Lung (tissue), 16 donors: Measurements from ENCODE around the gene CPNE1. TPM values are rescaled to one million over a fixed set of nuclear protein-coding genes. Genes with fewer than 3 reads are reported as not detected.
A peak's percentile ranks its signal among the peaks of the same experiment; 100 is the strongest.
"Not testable (repeated sequence)": the region's sequence is repeated elsewhere in the genome, so short reads cannot be mapped to it uniquely, and the experiment has no call there.

ENCODE experiments used
- ATAC-seq: fragments of 200-7000 bp; cut with Tn5 transposase; one replicate; pipeline ENCODE4 v1.9.1; 2020; ENCODE audit warnings: moderate number of reproducible peaks; ENCODE audit not compliant: insufficient read depth, low FRiP score
- DNase-seq, 3 donors: peaks; one replicate each; pipeline ENCODE4 v3.0.0-alpha.2; 2013 to 2017
- H3K27ac ChIP-seq, 2 donors: one replicate each; pipeline ENCODE4 v1.5.1; 2013; ENCODE audit warnings: mild to moderate bottlenecking in 2 of 2, moderate library complexity in 2 of 2, control low read depth in 1 of 2, inconsistent platforms in 1 of 2, low read depth in 1 of 2, low read length in 1 of 2
- H3K27me3 ChIP-seq, 3 donors: one replicate each; pipeline ENCODE4 v1.5.1; 2013; ENCODE audit warnings: low read length in 2 of 3; ENCODE audit not compliant: control insufficient read depth in 3 of 3, insufficient read depth in 3 of 3
- H3K36me3 ChIP-seq, 4 donors: one replicate each; pipeline ENCODE4 v1.5.1; 2013; ENCODE audit warnings: low read length in 4 of 4, mild to moderate bottlenecking in 1 of 4, moderate library complexity in 1 of 4; ENCODE audit not compliant: control insufficient read depth in 4 of 4, insufficient read depth in 4 of 4
- H3K4me1 ChIP-seq, 5 donors: one replicate each; pipeline ENCODE4 v1.5.1; 2013; ENCODE audit warnings: low read length in 5 of 5, mild to moderate bottlenecking in 2 of 5, moderate library complexity in 1 of 5; ENCODE audit not compliant: control insufficient read depth in 5 of 5, insufficient read depth in 5 of 5
- H3K4me3 ChIP-seq: one replicate; pipeline ENCODE4 v1.5.1; 2013; ENCODE audit warnings: mild to moderate bottlenecking, control low read depth, moderate library complexity
- H3K9ac ChIP-seq, 2 donors: one replicate each; pipeline ENCODE4 v1.5.1; 2013; ENCODE audit warnings: low read length in 2 of 2, control low read depth in 1 of 2; ENCODE audit not compliant: insufficient read depth in 1 of 2
- H3K9me3 ChIP-seq, 4 donors: one replicate each; pipeline ENCODE4 v1.5.1; 2013; ENCODE audit warnings: low read length in 3 of 4, mild to moderate bottlenecking in 1 of 4, moderate library complexity in 1 of 4; ENCODE audit not compliant: control insufficient read depth in 4 of 4, insufficient read depth in 3 of 4
- CTCF ChIP-seq: IDR thresholded peaks from 2 replicates; pipeline ENCODE4 v1.5.1; 2012; ENCODE audit warnings: mild to moderate bottlenecking; ENCODE audit errors: control extremely low read depth, extremely low read depth
- WGBS, 2 donors: extraction: QIAGEN DNeasy Blood & Tissue Kit; methylation state at CpG; one replicate each; pipeline ENCODE4 v1.1.7; 2013; 5-methylcytosine and 5-hydroxymethylcytosine counted together
- long read RNA-seq, 5 donors: transcript quantifications; one replicate each; lab custom pipeline, GENCODE V29; 2026
- polyA plus RNA-seq, 2 donors: library from polyadenylated mRNA; stranded (reverse); fragments of 200-250 nt; gene quantifications; one replicate each; pipeline ENCODE4 v1.2.1, GENCODE V29; 2013
- total RNA-seq, 2 donors: library from RNA; depleted of rRNA in 1 of 2; stranded (reverse); fragments of >200 nt in 1 of 2; gene quantifications; one replicate each; pipeline ENCODE4 v1.2.1, GENCODE V29; 2014 to 2021
- donor health status: control.
- donor health status: control.
- donor health status: Bipolar disorder and iron deficiency.
- donor health status: healthy.
- donor health status: DM: yes; HTN: yes; CAD: no.

CPNE1 gene
- total RNA-seq: 100 to 1,000 TPM in 1 of 2 donors, 10 to 100 TPM in 1; 91.9 to 180 TPM
- polyA plus RNA-seq: 100 to 1,000 TPM; 119 to 161 TPM
- long read RNA-seq, donor 1, transcript CPNE1-204 (16 exons, 1,928 nt): minor isoform, 9 of 100 reads
- long read RNA-seq, donor 1, transcript CPNE1-221 (2 exons, 625 nt): major isoform, 65 of 100 reads
- long read RNA-seq, donor 1, partial matches to known transcripts: 12 of 100 reads
- long read RNA-seq, donor 1, other reads (novel, unspliced or antisense): 8 of 100 reads
- long read RNA-seq, donor 2, transcript CPNE1-221 (2 exons, 625 nt): major isoform, 36 of 44 reads
- long read RNA-seq, donor 2, partial matches to known transcripts: 5 of 44 reads
- long read RNA-seq, donor 2, other reads (novel, unspliced or antisense): 0 of 44 reads
- long read RNA-seq, donor 3, transcript CPNE1-221 (2 exons, 625 nt): major isoform, 28 of 32 reads
- long read RNA-seq, donor 3, partial matches to known transcripts: 0 of 32 reads
- long read RNA-seq, donor 3, other reads (novel, unspliced or antisense): 0 of 32 reads
- long read RNA-seq, donor 4, transcript CPNE1-221 (2 exons, 625 nt): major isoform, 28 of 35 reads
- long read RNA-seq, donor 4, partial matches to known transcripts: 0 of 35 reads
- long read RNA-seq, donor 4, other reads (novel, unspliced or antisense): 0 of 35 reads
- long read RNA-seq, donor 5, transcript CPNE1-204 (16 exons, 1,928 nt): minor isoform, 11 of 120 reads
- long read RNA-seq, donor 5, transcript CPNE1-221 (2 exons, 625 nt): major isoform, 74 of 120 reads
- long read RNA-seq, donor 5, partial matches to known transcripts: 25 of 120 reads
- long read RNA-seq, donor 5, other reads (novel, unspliced or antisense): 9 of 120 reads

- H3K9ac ChIP-seq: peak within 1 kb of the TSS; percentile 84 to 100
- H3K36me3 ChIP-seq: peaks cover 2 to 6% (median 5%) of the 10 kb centered on the region in 4 donors
- WGBS, 2 donors: 1% methylated on average over 61 of the region's 61 CpGs
- no peaks in the 10 kb centered on the region for H3K27me3 ChIP-seq
- H3K27ac ChIP-seq: peak within 1 kb of the TSS; percentile 94 to 99
- no peaks in the 10 kb centered on the region for H3K9me3 ChIP-seq
- no peak for TF ChIP-seq CTCF
- DNase-seq (peak; percentile 96 to 98 (median 97)), ATAC-seq (peak; percentile 95)
- peak within 1 kb of the TSS; percentile 93 for H3K4me3 ChIP-seq
- H3K4me1 ChIP-seq: peaks cover 3 to 25% (median 8%) of the 10 kb centered on the region in 5 donors
Measured at GRCh38 chr20:35664466-35665206, at the start of gene CPNE1, which contains the start of gene RBM12. CPNE1 (minus strand) TSS chr20:35664900; CDS start chr20:35632923, 31,977 bp downstream. RBM12 (minus strand) TSS chr20:35664900; CDS start chr20:35655322, 9,578 bp downstream.

- ATAC-seq (no peak), DNase-seq (no peak)
- TF ChIP-seq CTCF: no peak
- H3K36me3 ChIP-seq: peaks cover 32 to 84% (median 48%) of the 10 kb centered on the region in 4 donors
- H3K9me3 ChIP-seq: peaks cover 0 to 1% (median 0%) of the 10 kb centered on the region in 4 donors
- no peaks in the 10 kb centered on the region for H3K27me3 ChIP-seq
- H3K4me3 ChIP-seq: no peak overlapping the region
- 83 to 85% methylated on average over 4 of the region's 4 CpGs for WGBS, 2 donors
- no peak overlapping the region for H3K27ac ChIP-seq
- no peak overlapping the region for H3K9ac ChIP-seq
- peaks cover 0 to 4% (median 0%) of the 10 kb centered on the region in 5 donors for H3K4me1 ChIP-seq
Measured at GRCh38 chr20:35714127-35714526, 49.4 kb upstream of the CPNE1 start.

GRCh38 chr20:35713120-35713519 is 48.4 kb upstream of the CPNE1 start:
- H3K27ac ChIP-seq, ATAC-seq, H3K4me1 ChIP-seq, DNase-seq, H3K9me3 ChIP-seq, H3K9ac ChIP-seq, H3K4me3 ChIP-seq, H3K27me3 ChIP-seq: not testable (repeated sequence)
- WGBS, 2 donors: 80 to 83% methylated on average over 9 of the region's 9 CpGs
- peaks cover 24 to 83% (median 43%) of the 10 kb centered on the region in 4 donors for H3K36me3 ChIP-seq
